IMR-90 (cell line): ENCODE data around the gene KLF2. TPM values are rescaled to one million over a fixed set of nuclear protein-coding genes. Genes with fewer than 3 reads are reported as not detected.

Experiments used
- ATAC-seq: fragments of 200-7000 bp; cut with Tn5 transposase; 2 replicates; pipeline ENCODE4 v1.9.1; 2020; ENCODE audit warnings: low read depth, mild to moderate bottlenecking, moderate library complexity
- BruUV-seq: library from RNA; stranded (reverse); fragments of 400-500 nt; replicated peaks from 2 replicates; lab custom pipeline; 2021; lab: Mats Ljungman, UMichigan
- CTCF ChIA-PET: fragments of 300-600 bp; formaldehyde crosslinking; extraction: SDS; loops from one replicate; lab custom pipeline; 2021; ENCODE audit warnings: antibody characterized with exemption; lab: Yijun Ruan, JAX
- POLR2A ChIA-PET: fragments of 300-600 bp; sonication (Branson Sonifier 250); formaldehyde crosslinking; loops from one replicate; lab custom pipeline; 2022; ENCODE audit warnings: antibody characterized with exemption; ENCODE audit not compliant: unreplicated experiment; lab: Charles Lee
- DNase-seq: peaks from one replicate; pipeline ENCODE4 v3.0.0; 2013
- H2AFZ ChIP-seq: replicated peaks from 2 replicates; pipeline ENCODE3; 2013; ENCODE audit warnings: low read length, mild to moderate bottlenecking; ENCODE audit not compliant: poor library complexity
- H2AK5ac ChIP-seq: 2 replicates; pipeline ENCODE4 v1.6.1; 2013; ENCODE audit warnings: low read depth, low read length, inconsistent platforms
- H2AK9ac ChIP-seq: replicated peaks from 2 replicates; pipeline ENCODE3; 2013; ENCODE audit warnings: mild to moderate bottlenecking, low read depth, low read length, moderate library complexity; ENCODE audit not compliant: poor library complexity
- H2BK120ac ChIP-seq: 2 replicates; pipeline ENCODE4 v1.6.1; 2013; ENCODE audit warnings: low read depth, low read length, inconsistent platforms
- H2BK15ac ChIP-seq: 3 replicates; pipeline ENCODE4 v1.6.1; 2013; ENCODE audit warnings: low read depth, low read length, inconsistent platforms
- H2BK20ac ChIP-seq: 2 replicates; pipeline ENCODE4 v1.6.1; 2013; ENCODE audit warnings: low read depth, mild to moderate bottlenecking, inconsistent platforms, low read length, moderate library complexity
- H2BK5ac ChIP-seq: 2 replicates; pipeline ENCODE4 v1.6.1; 2013; ENCODE audit warnings: mild to moderate bottlenecking, low read depth, low read length, inconsistent platforms; ENCODE audit not compliant: poor library complexity, severe bottlenecking
- H3K14ac ChIP-seq: replicated peaks from 2 replicates; pipeline ENCODE4 v1.6.1; 2013; ENCODE audit warnings: low read depth, low read length, inconsistent platforms
- H3K18ac ChIP-seq: 2 replicates; pipeline ENCODE4 v1.6.1; 2013; ENCODE audit warnings: low read depth, low read length, control low read depth
- H3K23ac ChIP-seq: 2 replicates; pipeline ENCODE4 v1.6.1; 2013; ENCODE audit warnings: low read depth, low read length, inconsistent platforms
- H3K27ac ChIP-seq: 2 replicates; pipeline ENCODE4 v1.5.1; 2013; ENCODE audit warnings: mild to moderate bottlenecking, control low read depth, low read length; ENCODE audit not compliant: insufficient read depth
- H3K27me3 ChIP-seq: 2 replicates; pipeline ENCODE4 v1.6.1; 2013; ENCODE audit warnings: low read length; ENCODE audit not compliant: control insufficient read depth, insufficient read depth
- H3K36me3 ChIP-seq: 2 replicates; pipeline ENCODE4 v1.6.1; 2013; ENCODE audit warnings: low read length, mixed read lengths; ENCODE audit not compliant: control insufficient read depth, insufficient read depth
- H3K4ac ChIP-seq: 2 replicates; pipeline ENCODE4 v1.6.1; 2013; ENCODE audit warnings: low read depth, low read length, inconsistent platforms
- H3K4me1 ChIP-seq: 2 replicates; pipeline ENCODE4 v1.6.1; 2013; ENCODE audit warnings: low read length, mixed read lengths; ENCODE audit not compliant: control insufficient read depth, insufficient read depth
- H3K4me2 ChIP-seq: 2 replicates; pipeline ENCODE4 v1.6.1; 2013; ENCODE audit warnings: low read depth, mild to moderate bottlenecking, control low read depth, low read length, moderate library complexity
- H3K4me3 ChIP-seq: 2 replicates; pipeline ENCODE4 v1.5.1; 2013; ENCODE audit warnings: low read depth, mild to moderate bottlenecking, control low read depth, low read length, moderate library complexity; ENCODE audit not compliant: insufficient read depth
- H3K56ac ChIP-seq: 2 replicates; pipeline ENCODE4 v1.6.1; 2013; ENCODE audit warnings: low read length, inconsistent platforms; ENCODE audit not compliant: insufficient read depth; ENCODE audit errors: extremely low read depth
- H3K79me1 ChIP-seq, 2 experiments: 2 replicates each; pipeline ENCODE4 v1.6.1; 2013; ENCODE audit warnings: low read length in 2 of 2, inconsistent platforms in 1 of 2, low read depth in 1 of 2
- H3K9ac ChIP-seq: 2 replicates; pipeline ENCODE4 v1.6.1; 2013; ENCODE audit warnings: low read depth, low read length, control low read depth
- H3K9me1 ChIP-seq: 2 replicates; pipeline ENCODE4 v1.6.1; 2013; ENCODE audit warnings: low read length, inconsistent platforms; ENCODE audit not compliant: insufficient read depth
- H3K9me3 ChIP-seq: 2 replicates; pipeline ENCODE4 v1.6.1; 2013; ENCODE audit warnings: low read length; ENCODE audit not compliant: control insufficient read depth, insufficient read depth
- H4K20me1 ChIP-seq: 2 replicates; pipeline ENCODE4 v1.6.1; 2013; ENCODE audit warnings: low read length, inconsistent platforms; ENCODE audit not compliant: insufficient read depth
- H4K5ac ChIP-seq: 2 replicates; pipeline ENCODE4 v1.6.1; 2013; ENCODE audit warnings: mild to moderate bottlenecking, low read depth, low read length, control low read depth
- H4K8ac ChIP-seq, 2 experiments: 2 replicates each; pipeline ENCODE4 v1.6.1; 2013; ENCODE audit warnings: low read depth in 2 of 2, low read length in 2 of 2, control low read depth in 1 of 2, inconsistent platforms in 1 of 2
- H4K91ac ChIP-seq: 2 replicates; pipeline ENCODE4 v1.6.1; 2013; ENCODE audit warnings: low read depth, low read length, inconsistent platforms; ENCODE audit not compliant: insufficient read depth
- BHLHE40 ChIP-seq: fragments of 150-350 bp; IDR thresholded peaks from 2 replicates; pipeline ENCODE4 v1.6.1; 2016; ENCODE audit warnings: mild to moderate bottlenecking, low read depth, low read length
- CEBPB ChIP-seq: IDR thresholded peaks from 2 replicates; pipeline ENCODE4 v1.6.1; 2012; ENCODE audit warnings: low read depth, low read length, improper control_type of control experiment
- CHD1 ChIP-seq: IDR thresholded peaks from 2 replicates; pipeline ENCODE4 v1.6.1; 2012; ENCODE audit warnings: low read depth, low read length, improper control_type of control experiment
- CTCF ChIP-seq: conservative IDR thresholded peaks from 2 replicates; pipeline ENCODE4 v1.5.1; 2012; ENCODE audit warnings: mild to moderate bottlenecking, low read depth, low read length, improper control_type of control experiment
- FOS ChIP-seq: fragments of 150-350 bp; IDR thresholded peaks from 2 replicates; pipeline ENCODE4 v1.6.1; 2016; ENCODE audit warnings: low read depth, low read length
- MAFK ChIP-seq: IDR thresholded peaks from 2 replicates; pipeline ENCODE4 v1.6.1; 2012; ENCODE audit warnings: low read depth, low read length, improper control_type of control experiment
- MAZ ChIP-seq: IDR thresholded peaks from 2 replicates; pipeline ENCODE4 v1.6.1; 2012; ENCODE audit warnings: low read depth, mild to moderate bottlenecking, low read length, improper control_type of control experiment, moderate library complexity, borderline replicate concordance
- MXI1 ChIP-seq: IDR thresholded peaks from 2 replicates; pipeline ENCODE4 v1.6.1; 2012; ENCODE audit warnings: low read depth, mild to moderate bottlenecking, low read length, moderate library complexity, borderline replicate concordance
- NFE2L2 ChIP-seq: fragments of 150-350 bp; IDR thresholded peaks from 2 replicates; pipeline ENCODE4 v1.6.1; 2016; ENCODE audit warnings: low read depth, mild to moderate bottlenecking, low read length
- POLR2A ChIP-seq: IDR thresholded peaks from 2 replicates; pipeline ENCODE4 v1.6.1; 2012; ENCODE audit warnings: mild to moderate bottlenecking, low read depth, low read length
- RAD21 ChIP-seq: IDR thresholded peaks from 2 replicates; pipeline ENCODE4 v1.6.1; 2012; ENCODE audit warnings: low read length, improper control_type of control experiment
- RCOR1 ChIP-seq: IDR thresholded peaks from 2 replicates; pipeline ENCODE4 v1.6.1; 2012; ENCODE audit warnings: mild to moderate bottlenecking, low read length, improper control_type of control experiment; ENCODE audit not compliant: insufficient replicate concordance
- RFX5 ChIP-seq: IDR thresholded peaks from 2 replicates; pipeline ENCODE4 v1.8.0; 2012; ENCODE audit warnings: low read depth, mild to moderate bottlenecking, low read length, moderate library complexity
- SMC3 ChIP-seq: fragments of 150-350 bp; IDR thresholded peaks from 2 replicates; pipeline ENCODE4 v1.6.1; 2016; ENCODE audit warnings: low read depth, mild to moderate bottlenecking, antibody characterized with exemption, low read length, moderate library complexity
- whole genome bisulfite sequencing, 2 experiments: methylation state at CpG; one replicate each; pipeline versions ENCODE4 v1.1.5 to v1.1.7; 2013; ENCODE audit warnings: missing lambda C conversion rate in 2 of 2; ENCODE audit not compliant: insufficient read length in 1 of 2; ENCODE audit errors: extremely low coverage in 2 of 2; 5-methylcytosine and 5-hydroxymethylcytosine counted together
- dilution Hi-C: fragments of 300-500 bp; cut with HindIII; formaldehyde crosslinking; loops from one replicate; pipeline ENCODE4 v1.14.3; 2018; ENCODE audit warnings: low sequenced_read_pairs; ENCODE audit not compliant: unreplicated experiment
- in situ Hi-C: fragments of 300-500 bp; cut with MboI; formaldehyde crosslinking; loops from 3 replicates; pipeline ENCODE4 v1.14.3; 2019; ENCODE audit warnings: low sequenced_read_pairs, inconsistent platforms, mixed read lengths
- intact Hi-C: fragments of 100-400 bp; cut with micrococcal nuclease; formaldehyde crosslinking; loops from 2 replicates; pipeline ENCODE4 v1.10.0; 2022
- polyA plus RNA-seq, 3 experiments: library from polyadenylated mRNA; depleted of rRNA; stranded (reverse); fragments of >200 nt; gene quantifications; 2 replicates each; pipeline ENCODE4 v1.2.3, GENCODE V29; 2012; ENCODE audit warnings: low replicate concordance in 1 of 3
- total RNA-seq: library from RNA; depleted of rRNA; stranded (reverse); fragments of >200 nt; gene quantifications from 2 replicates; pipeline ENCODE4 v1.2.3, GENCODE V29; 2012
- TF ChIP-seq, protein P1 (sequence below): fragments of 150-350 bp; IDR thresholded peaks from 2 replicates; pipeline ENCODE4 v1.6.1; 2016; ENCODE audit warnings: low read depth, mild to moderate bottlenecking, low read length, moderate library complexity, borderline replicate concordance
- TF ChIP-seq, protein P2 (sequence below): fragments of 150-350 bp; IDR thresholded peaks from 2 replicates; pipeline ENCODE4 v1.6.1; 2017; ENCODE audit warnings: mild to moderate bottlenecking, antibody characterized with exemption, low read length, low read depth

The KLF2 gene
- total and polyA plus RNA-seq, 2 of the 4 experiments (the other 2 are of a cell fraction) = 1.1 to 34.4 TPM

GRCh38 chr19:16366056-16366432 is 41.4 kb downstream of the KLF2 start:
- POLR2A ChIA-PET = no interaction called here

More at GRCh38 chr19:16366056-16366432, 41.4 kb downstream of the KLF2 start:
- Histone ChIP-seq H4K91ac (no peak overlapping the region), H3K36me3 (peaks cover 1% of the 10 kb centered on the region; the same call in 1 of the 2 replicates), H3K27me3 (no peaks in the 10 kb centered on the region), H2BK120ac (no peak overlapping the region), H3K9me1 (peaks cover 6% of the 10 kb centered on the region), H2BK15ac (no peak overlapping the region), H3K27ac (no peak overlapping the region), H3K4me1 (no peaks in the 10 kb centered on the region), H2AK5ac (no peak overlapping the region), H3K4me2 (no peak overlapping the region), H3K4ac (no peak overlapping the region), H3K9ac (no peak overlapping the region), H3K4me3 (no peak overlapping the region), H4K20me1 (0 out of 2 replicates have a peak, but pooled peaks cover 3% of the 10 kb centered on the region), H3K9me3 (no peaks in the 10 kb centered on the region), H3K56ac (no peak overlapping the region), H4K5ac (no peak overlapping the region), H3K14ac (no peak overlapping the region), H3K23ac (no peak overlapping the region), H2BK5ac (no peak overlapping the region), H2AFZ (no peak overlapping the region), H2AK9ac (no peak overlapping the region), H4K8ac (no peak overlapping the region), H2BK20ac (no peak overlapping the region), H3K18ac (no peak overlapping the region), H3K79me1 (peaks cover 7% of the 10 kb centered on the region in 2 experiments; a peak in 2 of 4 replicates)
- no TSS peak for BruUV-seq
- dilution Hi-C loops (no loop called here), intact Hi-C loops (no loop called here), in situ Hi-C loops (no loop called here)
- no CpG with 5 or more reads among the region's 9 CpGs for WGBS, 2 experiments
- TF ChIP-seq RCOR1 (no peak), SMC3 (no peak), MXI1 (no peak), MAFK (no peak), NFE2L2 (no peak), BHLHE40 (no peak), RAD21 (no peak), FOS (no peak), RFX5 (no peak), CHD1 (no peak), CEBPB (no peak), CTCF (no peak), POLR2A (no peak), MAZ (no peak)
- TF ChIP-seq, protein P1, sequence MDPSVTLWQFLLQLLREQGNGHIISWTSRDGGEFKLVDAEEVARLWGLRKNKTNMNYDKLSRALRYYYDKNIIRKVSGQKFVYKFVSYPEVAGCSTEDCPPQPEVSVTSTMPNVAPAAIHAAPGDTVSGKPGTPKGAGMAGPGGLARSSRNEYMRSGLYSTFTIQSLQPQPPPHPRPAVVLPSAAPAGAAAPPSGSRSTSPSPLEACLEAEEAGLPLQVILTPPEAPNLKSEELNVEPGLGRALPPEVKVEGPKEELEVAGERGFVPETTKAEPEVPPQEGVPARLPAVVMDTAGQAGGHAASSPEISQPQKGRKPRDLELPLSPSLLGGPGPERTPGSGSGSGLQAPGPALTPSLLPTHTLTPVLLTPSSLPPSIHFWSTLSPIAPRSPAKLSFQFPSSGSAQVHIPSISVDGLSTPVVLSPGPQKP = no peak
- TF ChIP-seq, protein P2, sequence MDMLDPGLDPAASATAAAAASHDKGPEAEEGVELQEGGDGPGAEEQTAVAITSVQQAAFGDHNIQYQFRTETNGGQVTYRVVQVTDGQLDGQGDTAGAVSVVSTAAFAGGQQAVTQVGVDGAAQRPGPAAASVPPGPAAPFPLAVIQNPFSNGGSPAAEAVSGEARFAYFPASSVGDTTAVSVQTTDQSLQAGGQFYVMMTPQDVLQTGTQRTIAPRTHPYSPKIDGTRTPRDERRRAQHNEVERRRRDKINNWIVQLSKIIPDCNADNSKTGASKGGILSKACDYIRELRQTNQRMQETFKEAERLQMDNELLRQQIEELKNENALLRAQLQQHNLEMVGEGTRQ = no peak
- ATAC-seq (no peak), DNase-seq (no peak)
- CTCF ChIA-PET = no interaction called here
